ENCODE results near the gene GBP3.

- TF ChIP-seq CTCF (IDR thresholded peaks at IDR 0.05; ENCODE audit: low read depth, low read length) (no peak), EZH2phosphoT487 (IDR thresholded peaks at IDR 0.05; ENCODE audit: low read depth) (no peak)
Measured at GRCh38 chr1:89047734-89048133, 25.1 kb upstream of the GBP3 start.

All from OCI-LY3 (cell line).